Stomach (tissue), 9 donors: ENCODE measurements around the gene SURF2. TPM values are rescaled to one million over a fixed set of nuclear protein-coding genes. Genes with fewer than 3 reads are reported as not detected.

Source experiments
- DNase-seq, 2 donors: peaks; one replicate each; pipeline versions ENCODE4 v3.0.0 to v3.0.0-alpha.2; 2013 to 2019
- H3K27ac ChIP-seq, 5 donors: fragments of 200-600 bp in 4 of 5; sonication (generic) in 4 of 5; one replicate each; pipeline ENCODE4 v1.5.1; 2013 to 2019; ENCODE audit warnings: mild to moderate bottlenecking in 1 of 5, moderate library complexity in 1 of 5
- H3K27me3 ChIP-seq, 3 donors: fragments of 200-600 bp; sonication (generic); one replicate each; pipeline ENCODE4 v1.5.1; 2017 to 2019; ENCODE audit warnings: mixed run types in 1 of 3
- H3K36me3 ChIP-seq, 4 donors: fragments of 200-600 bp; sonication (generic); 1 replicate in 3 of 4; 2 replicates in 1 of 4; pipeline ENCODE4 v1.5.1; 2016 to 2019
- H3K4me1 ChIP-seq, 4 donors: fragments of 200-600 bp; sonication (generic); one replicate each; pipeline ENCODE4 v1.5.1; 2016 to 2019
- H3K4me3 ChIP-seq, 4 donors: fragments of 200-600 bp; sonication (generic) in 3 of 4; one replicate each; pipeline ENCODE4 v1.5.1; 2016 to 2019; ENCODE audit warnings: mild to moderate bottlenecking in 1 of 4
- H3K9me3 ChIP-seq, 4 donors: fragments of 200-600 bp; sonication (generic); one replicate each; pipeline ENCODE4 v1.5.1; 2016 to 2019
- EP300 ChIP-seq: sonication (generic); formaldehyde crosslinking; IDR thresholded peaks from one replicate; pipeline ENCODE4 v1.6.1; 2017; ENCODE audit warnings: antibody characterized with exemption
- POLR2A ChIP-seq, 4 donors: fragments of 450-650 bp; IDR thresholded peaks; one replicate each; pipeline ENCODE4 v1.6.1; 2016; ENCODE audit warnings: antibody characterized with exemption in 4 of 4, control low read depth in 2 of 4, mild to moderate bottlenecking in 1 of 4, moderate library complexity in 1 of 4
- POLR2AphosphoS5 ChIP-seq, 3 donors: sonication (generic); formaldehyde crosslinking; IDR thresholded peaks; one replicate each; pipeline ENCODE4 v1.6.1; 2016; ENCODE audit warnings: antibody characterized with exemption in 3 of 3
- WGBS, 5 donors: extraction: QIAGEN DNeasy Blood & Tissue Kit in 3 of 5; methylation state at CpG; one replicate each; pipeline versions ENCODE4 v1.1.5 to v1.1.7; 2013 to 2018; 5-methylcytosine and 5-hydroxymethylcytosine counted together
- intact Hi-C: fragments of 100-400 bp; cut with DNase I; formaldehyde crosslinking; loops from one replicate; pipeline ENCODE4 v1.15.1; 2023; ENCODE audit warnings: low total_unique reads
- polyA plus RNA-seq, 3 donors: library from polyadenylated mRNA; stranded (reverse); fragments of 200-250 nt; gene quantifications; one replicate each; pipeline ENCODE4 v1.2.3, GENCODE V29; 2013
- total RNA-seq, 5 donors: library from RNA; depleted of rRNA; stranded (reverse); fragments of >200 nt; gene quantifications; one replicate each; pipeline versions ENCODE4 v1.1.0 to v1.2.3, GENCODE V29; 2014 to 2016
- TF ChIP-seq, protein P1 (sequence below), 7 experiments: fragments of 450-650 bp in 4 of 7; fragments of 200-600 bp in 3 of 7; sonication (generic) in 3 of 7; IDR thresholded peaks; one replicate each; pipeline ENCODE4 v1.5.1; 2016 to 2019; ENCODE audit warnings: antibody characterized with exemption in 7 of 7, control low read depth in 2 of 7, mild to moderate bottlenecking in 1 of 7
- donor health status: healthy with polysubstance abuse.
- donor health status: Bipolar disorder and iron deficiency.
- donor health status: healthy.

Gene SURF2
- total and polyA plus RNA-seq, 8 donors: 1.8 to 75.3 (median 33.2) TPM

DNA sequence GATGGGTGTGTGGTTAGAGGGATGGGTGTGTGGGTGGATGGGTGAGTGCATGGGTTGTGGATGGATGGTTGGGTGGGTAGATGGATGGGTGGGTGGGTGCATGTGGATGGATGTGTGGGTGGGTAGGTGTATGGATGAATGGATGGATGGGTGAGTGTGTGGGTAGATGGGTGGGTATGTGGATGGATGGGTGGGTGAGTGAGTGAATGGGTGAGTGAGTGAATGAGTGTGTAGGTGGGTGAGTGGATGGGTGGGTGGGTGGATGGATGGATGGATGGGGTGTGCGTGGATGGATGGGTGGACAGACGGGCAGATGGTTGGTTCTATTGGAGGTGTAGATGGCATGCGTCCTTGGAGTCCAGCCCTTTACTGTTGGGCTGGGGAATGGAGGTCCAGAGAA, 37.0 kb downstream of the SURF2 start:
- no peak overlapping the region for H3K27ac ChIP-seq
- H3K36me3 ChIP-seq: no peaks in the 10 kb centered on the region
- WGBS, 5 donors: 90 to 100% (median 92%) methylated on average over 3 of the region's 3 CpGs
- TF ChIP-seq, protein P1, sequence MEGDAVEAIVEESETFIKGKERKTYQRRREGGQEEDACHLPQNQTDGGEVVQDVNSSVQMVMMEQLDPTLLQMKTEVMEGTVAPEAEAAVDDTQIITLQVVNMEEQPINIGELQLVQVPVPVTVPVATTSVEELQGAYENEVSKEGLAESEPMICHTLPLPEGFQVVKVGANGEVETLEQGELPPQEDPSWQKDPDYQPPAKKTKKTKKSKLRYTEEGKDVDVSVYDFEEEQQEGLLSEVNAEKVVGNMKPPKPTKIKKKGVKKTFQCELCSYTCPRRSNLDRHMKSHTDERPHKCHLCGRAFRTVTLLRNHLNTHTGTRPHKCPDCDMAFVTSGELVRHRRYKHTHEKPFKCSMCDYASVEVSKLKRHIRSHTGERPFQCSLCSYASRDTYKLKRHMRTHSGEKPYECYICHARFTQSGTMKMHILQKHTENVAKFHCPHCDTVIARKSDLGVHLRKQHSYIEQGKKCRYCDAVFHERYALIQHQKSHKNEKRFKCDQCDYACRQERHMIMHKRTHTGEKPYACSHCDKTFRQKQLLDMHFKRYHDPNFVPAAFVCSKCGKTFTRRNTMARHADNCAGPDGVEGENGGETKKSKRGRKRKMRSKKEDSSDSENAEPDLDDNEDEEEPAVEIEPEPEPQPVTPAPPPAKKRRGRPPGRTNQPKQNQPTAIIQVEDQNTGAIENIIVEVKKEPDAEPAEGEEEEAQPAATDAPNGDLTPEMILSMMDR (IDR thresholded peaks at IDR 0.05): no peak
- TF ChIP-seq POLR2AphosphoS5 (IDR thresholded peaks at IDR 0.05): no peak
- no peak for TF ChIP-seq EP300
- TF ChIP-seq POLR2A (IDR thresholded peaks at IDR 0.05): no peak
- intact Hi-C loops: no loop called here
- H3K4me3 ChIP-seq: no peak overlapping the region
- no peaks in the 10 kb centered on the region for H3K9me3 ChIP-seq
- H3K4me1 ChIP-seq: no peaks in the 10 kb centered on the region
- no peak for DNase-seq
- peaks cover 0 to 78% (median 21%) of the 10 kb centered on the region in 3 donors for H3K27me3 ChIP-seq

DNA sequence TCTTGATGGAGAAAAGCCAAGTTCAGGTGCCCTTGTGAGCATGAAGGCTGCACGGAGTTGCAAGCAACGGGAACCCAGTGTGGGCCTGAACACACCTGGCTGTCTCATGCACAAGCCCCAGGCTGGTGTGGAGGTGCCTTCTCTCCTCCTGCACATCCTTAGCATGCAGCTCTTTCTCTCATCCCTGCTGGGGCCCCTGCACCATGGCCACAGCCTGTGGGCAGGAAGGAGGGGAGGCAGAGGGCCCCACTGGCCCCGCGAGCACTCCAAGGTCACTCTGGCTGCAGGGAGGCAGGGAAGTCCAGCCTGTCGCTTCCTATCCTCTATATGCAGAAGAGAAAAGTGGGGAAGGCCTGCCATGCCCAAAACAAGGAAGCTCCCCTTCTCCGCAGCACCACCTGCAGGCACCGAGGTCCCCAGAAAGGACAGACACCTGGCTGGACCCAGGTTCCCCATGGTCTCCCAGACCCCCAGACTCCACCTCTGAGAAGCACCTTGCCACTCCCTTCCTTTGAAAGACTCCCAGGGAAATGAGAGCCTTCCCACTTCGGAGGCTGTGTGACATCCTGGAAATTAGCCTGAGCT, 38.4 kb downstream of the SURF2 start:
- Histone ChIP-seq H3K4me1 (no peaks in the 10 kb centered on the region), H3K27me3 (peaks cover 0 to 71% (median 21%) of the 10 kb centered on the region in 3 donors), H3K4me3 (no peak overlapping the region), H3K9me3 (no peaks in the 10 kb centered on the region), H3K27ac (no peak overlapping the region), H3K36me3 (peaks cover 0 to under 1% (median 0%) of the 10 kb centered on the region in 4 donors)
- TF ChIP-seq EP300 (no peak), POLR2A (IDR thresholded peaks at IDR 0.05) (no peak), POLR2AphosphoS5 (IDR thresholded peaks at IDR 0.05) (no peak)
- TF ChIP-seq, protein P1 (IDR thresholded peaks at IDR 0.05): no peak
- DNase-seq: no peak
- WGBS, 5 donors: 15 to 37% (median 20%) methylated on average over 3 to 8 of the region's 8 CpGs
- intact Hi-C loops: no loop called here

DNA sequence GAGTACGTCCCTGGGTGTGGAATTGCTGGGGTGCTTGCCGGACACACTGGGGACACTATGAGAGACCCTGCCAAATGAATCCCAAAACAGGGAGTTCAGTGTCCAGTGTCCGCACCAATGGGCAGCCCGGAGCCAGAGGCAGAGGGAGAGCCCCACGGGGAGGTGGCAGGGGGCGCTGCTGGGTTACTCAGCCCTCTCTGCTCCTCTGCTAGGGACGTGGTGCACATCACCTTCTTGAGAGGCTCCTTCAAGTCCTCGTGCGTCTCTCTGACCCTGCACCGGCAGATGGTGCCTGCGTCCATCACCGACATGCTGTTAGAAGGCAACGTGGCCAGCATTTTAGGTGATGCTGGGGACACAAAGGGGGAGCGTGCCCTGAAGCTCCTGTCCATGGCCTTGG, 40.6 kb downstream of the SURF2 start:
- TF ChIP-seq POLR2A (IDR thresholded peaks at IDR 0.05) (no peak), POLR2AphosphoS5 (IDR thresholded peaks at IDR 0.05) (no peak), EP300 (no peak)
- TF ChIP-seq, protein P1 (IDR thresholded peaks at IDR 0.05): no peak
- Histone ChIP-seq H3K36me3 (peaks cover 0 to 10% (median 3%) of the 10 kb centered on the region in 4 donors), H3K9me3 (no peaks in the 10 kb centered on the region), H3K4me3 (no peak overlapping the region), H3K27ac (no peak overlapping the region), H3K4me1 (no peaks in the 10 kb centered on the region), H3K27me3 (peaks cover 0 to 58% (median 21%) of the 10 kb centered on the region in 3 donors)
- intact Hi-C loops: no loop called here
- WGBS, 5 donors: 20 to 47% (median 24%) methylated on average over 10 to 14 of the region's 14 CpGs
- peak in 1 of 2 donors; percentile 44 for DNase-seq

DNA sequence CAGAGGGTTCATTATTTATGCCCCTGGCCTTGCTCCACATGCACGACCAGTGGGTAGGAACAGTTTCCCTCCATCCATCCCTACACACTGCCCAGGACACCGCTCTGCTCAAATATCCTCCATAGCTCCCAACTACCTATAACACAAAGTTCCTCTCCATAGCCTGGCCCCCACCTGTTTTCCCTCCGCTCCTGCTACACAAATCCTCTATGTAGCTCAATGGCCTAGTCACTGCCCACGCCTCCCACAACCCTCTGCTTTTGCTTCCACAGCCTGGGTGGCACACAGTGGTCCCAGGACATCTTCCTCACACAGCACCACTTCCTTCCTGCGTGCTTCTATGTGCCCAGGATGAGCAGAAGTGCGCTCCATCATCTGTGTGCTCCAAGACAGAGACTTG, 41.0 kb downstream of the SURF2 start:
- Histone ChIP-seq H3K36me3 (peaks cover 0 to 12% (median 6%) of the 10 kb centered on the region in 4 donors), H3K4me1 (no peaks in the 10 kb centered on the region), H3K9me3 (no peaks in the 10 kb centered on the region), H3K4me3 (no peak overlapping the region), H3K27ac (no peak overlapping the region), H3K27me3 (peaks cover 0 to 53% (median 21%) of the 10 kb centered on the region in 3 donors)
- 77 to 83% (median 79%) methylated on average over 6 of the region's 6 CpGs for WGBS, 5 donors
- no peak for DNase-seq
- intact Hi-C loops: no loop called here
- TF ChIP-seq POLR2AphosphoS5 (IDR thresholded peaks at IDR 0.05) (no peak), POLR2A (IDR thresholded peaks at IDR 0.05) (no peak), EP300 (no peak)
- TF ChIP-seq, protein P1 (IDR thresholded peaks at IDR 0.05): no peak
